Measurements from ENCODE around the gene THSD4.
"Not testable (repeated sequence)": the region's sequence is repeated elsewhere in the genome, so short reads cannot be mapped to it uniquely, and the experiment has no call there.

Gene THSD4

DNA sequence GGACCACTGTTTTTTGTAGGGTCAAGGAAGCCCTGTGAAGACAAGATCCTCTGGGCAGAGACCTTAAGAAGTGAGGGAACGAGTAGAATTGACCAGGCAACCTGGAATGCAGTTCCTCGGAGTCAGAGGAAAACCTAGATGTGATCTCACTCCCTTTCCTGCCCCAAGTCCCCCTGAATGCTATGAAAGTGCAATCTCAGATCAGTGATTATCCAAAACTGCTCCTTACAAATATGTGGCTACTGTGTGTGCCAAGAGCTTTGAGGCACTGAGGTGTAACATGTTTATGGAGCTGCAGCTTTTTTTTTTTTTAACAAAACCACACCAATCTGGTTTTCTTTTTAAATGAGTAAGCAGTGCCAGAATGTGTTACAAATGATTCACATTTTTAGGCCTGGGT, 35.8 kb downstream of the THSD4 start:
- no peak for DNase-seq

DNA sequence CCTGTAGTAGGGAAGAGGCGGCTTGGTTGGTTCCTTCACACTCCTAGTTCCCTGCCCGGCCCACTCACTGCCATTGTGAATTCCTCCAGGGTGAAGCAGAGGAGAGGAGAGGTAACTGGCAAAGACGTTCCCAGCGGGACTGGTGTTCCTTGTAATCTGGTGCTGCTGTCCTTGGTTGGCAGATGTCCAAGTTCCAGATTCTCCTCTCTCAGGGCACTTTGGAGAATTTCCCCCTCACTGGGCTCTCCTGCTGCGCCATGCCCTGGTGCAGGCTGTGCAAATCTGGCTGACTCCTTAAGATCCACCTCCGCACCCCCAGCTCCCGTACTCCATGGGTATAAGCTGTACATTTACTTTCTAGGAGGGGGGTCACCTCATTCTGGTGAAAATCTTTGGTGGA, 37.3 kb downstream of the THSD4 start:
- no peak for DNase-seq

DNA sequence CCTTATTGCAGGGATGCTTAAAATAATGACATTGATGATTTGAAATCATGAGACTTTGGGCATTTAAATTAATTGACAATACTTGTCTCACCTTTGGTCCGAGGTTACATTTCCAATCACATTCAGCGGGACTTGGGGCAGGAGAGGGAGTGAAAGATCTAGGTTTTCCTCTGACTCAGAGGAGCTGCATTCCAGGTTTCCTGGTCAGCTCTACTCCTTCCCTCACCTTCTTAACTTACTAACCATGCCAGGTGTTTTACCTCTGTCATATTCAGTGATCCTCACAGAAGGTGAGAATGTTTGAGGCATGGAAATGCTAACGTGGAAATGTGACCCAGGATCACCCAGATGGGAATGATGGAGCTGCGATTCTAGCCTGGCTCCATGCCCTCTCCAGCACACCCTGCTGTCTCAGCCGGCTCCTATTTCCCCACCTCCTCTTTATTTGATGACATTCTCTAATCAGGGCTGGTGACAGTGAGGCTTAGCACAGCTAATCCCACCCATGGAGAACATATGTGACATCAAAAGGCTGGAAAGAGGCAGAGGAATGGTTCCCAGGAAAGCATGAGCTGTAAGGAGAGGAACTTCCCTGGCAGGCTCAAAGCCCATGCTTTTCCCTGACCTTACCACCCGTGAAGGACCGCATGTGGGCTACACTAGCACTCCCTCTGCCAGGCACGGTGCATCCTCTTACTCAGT, 38.7 kb downstream of the THSD4 start:
- DNase-seq, result no peak

DNA sequence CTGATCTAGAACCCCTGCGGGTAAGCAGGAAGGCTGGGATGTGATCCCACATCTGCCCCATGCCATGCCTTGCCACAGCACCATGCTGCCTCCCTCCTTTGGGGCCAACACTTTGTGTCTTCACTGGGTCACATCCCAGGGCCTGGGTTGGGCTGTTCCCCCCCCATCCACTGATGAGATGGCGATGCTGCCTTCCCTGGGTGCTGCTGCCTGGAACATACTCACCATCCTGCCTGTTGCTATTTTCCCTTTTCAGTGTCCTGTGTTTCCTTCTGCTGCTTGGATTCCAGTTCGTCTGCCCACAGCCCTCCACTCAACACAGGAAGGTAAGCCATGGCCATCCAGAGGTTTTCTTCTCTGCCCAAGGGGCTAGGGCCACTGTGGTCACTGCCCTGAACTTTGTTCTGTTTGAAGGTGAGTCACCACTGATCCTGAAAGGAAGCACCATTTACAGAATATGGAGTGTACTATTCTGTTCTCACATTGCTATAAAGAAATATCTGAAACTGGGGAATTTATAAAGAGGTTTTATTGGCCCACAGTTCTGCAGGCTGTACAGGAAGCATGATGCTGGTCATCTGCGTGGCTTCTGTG, 39.4 kb downstream of the THSD4 start:
- DNase-seq, result no peak

DNA sequence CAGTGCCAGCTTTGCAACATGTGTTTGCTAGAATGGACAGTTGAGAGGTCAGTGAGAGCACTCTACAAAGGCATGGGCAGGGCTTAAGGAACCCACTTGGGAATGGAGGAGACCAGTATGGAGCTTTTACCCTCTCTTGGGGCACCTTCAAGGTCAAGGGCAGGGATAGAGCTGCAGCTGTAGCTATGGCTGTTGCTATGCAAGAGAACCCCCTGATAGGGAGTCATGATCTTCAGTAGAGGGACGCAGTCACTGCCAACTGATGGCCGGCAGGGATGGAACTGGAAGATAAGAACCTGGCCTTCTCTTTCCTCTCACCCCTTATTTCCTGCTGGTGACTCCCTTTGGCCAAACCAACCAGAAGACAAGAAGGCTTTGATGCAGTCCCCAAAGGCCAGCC, 40.3 kb downstream of the THSD4 start:
- DNase-seq, result no peak

GRCh38 chr15:71160976-71161375, 45.7 kb downstream of the THSD4 start:
- DNase-seq, result no peak

GRCh38 chr15:71162309-71162708, 47.0 kb downstream of the THSD4 start:
- DNase-seq, result no peak

DNA sequence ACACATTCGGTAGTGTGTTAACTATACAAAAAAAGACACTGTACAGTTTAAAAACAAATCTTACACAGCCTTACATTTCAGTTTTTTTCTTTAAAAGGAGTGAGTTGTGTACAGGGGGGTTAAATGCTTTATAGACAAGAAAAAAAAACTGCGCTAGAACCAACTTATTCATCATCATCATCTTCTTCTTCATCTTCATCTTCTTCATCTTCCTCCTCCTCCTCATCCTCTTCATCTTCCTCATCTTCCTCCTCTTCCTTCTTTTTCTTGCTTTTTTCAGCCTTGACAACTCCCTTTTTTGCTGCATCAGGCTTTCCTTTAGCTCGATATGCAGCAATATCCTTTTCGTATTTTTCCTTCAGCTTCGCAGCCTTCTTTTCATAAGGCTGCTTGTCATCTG, 49.3 kb downstream of the THSD4 start:
- not testable (repeated sequence) for DNase-seq

DNA sequence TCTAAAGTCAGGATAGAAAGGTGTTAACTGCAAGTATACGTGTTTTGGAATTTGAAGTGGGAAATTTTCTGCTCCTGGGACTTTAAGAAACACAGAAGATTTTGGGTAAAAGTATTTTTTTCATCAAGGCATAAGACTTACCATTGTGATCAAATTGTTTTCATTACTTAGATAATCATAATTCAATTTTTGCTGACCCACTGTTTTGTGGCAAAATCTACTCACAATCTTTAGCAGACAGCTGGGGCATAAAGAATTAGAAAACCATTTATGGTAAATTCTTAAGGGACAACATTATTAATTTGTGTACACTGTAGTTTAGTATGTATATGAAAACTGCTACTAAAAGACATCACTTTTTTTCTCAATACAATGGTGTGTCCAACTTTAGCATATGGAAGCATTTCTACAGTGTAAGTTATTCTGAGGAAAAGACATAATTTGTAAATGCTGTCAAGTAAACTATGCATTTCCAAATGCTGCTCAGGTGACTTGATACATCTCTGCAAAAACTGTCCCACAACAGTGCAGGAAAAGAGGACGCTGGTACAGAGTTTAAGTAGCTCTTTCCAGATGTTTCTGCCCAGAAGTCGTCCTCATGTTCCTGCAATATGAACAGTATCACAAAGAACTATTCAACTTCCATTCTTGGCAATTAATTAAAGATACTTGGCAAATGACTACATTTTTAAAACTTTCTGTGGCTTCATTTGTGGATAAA, 52.3 kb downstream of the THSD4 start:
- DNase-seq, result no peak

DNA sequence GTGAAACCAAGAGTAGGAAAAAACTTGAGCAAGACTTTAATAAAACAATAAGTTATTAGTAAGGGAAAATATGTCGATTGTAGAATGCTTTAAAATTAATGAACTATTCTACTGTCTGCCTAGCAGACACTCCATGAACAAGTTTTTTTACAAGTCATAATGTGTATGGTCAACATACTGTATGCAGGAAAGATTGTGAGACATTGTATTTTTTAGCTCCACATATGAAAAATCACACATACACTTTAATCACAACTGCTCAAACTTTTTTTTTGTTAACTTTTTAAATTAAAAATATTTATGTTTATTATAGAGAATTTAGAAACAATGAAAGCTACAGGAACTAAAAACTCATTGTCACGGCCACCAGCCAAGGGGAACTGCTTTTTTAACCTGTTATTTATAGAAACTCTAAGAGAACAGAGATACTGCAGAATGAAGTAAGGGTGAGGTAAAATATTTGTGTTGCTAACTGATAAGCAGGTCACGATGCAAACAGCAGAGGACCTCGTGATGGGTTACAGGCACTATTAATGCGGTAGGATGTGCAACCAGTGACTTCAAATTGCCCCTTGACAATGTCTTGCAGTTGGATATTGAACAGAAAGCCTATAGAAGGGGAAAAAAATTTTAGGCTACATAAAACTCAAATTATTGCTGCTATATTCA, 53.0 kb downstream of the THSD4 start:
- no peak for DNase-seq

DNA sequence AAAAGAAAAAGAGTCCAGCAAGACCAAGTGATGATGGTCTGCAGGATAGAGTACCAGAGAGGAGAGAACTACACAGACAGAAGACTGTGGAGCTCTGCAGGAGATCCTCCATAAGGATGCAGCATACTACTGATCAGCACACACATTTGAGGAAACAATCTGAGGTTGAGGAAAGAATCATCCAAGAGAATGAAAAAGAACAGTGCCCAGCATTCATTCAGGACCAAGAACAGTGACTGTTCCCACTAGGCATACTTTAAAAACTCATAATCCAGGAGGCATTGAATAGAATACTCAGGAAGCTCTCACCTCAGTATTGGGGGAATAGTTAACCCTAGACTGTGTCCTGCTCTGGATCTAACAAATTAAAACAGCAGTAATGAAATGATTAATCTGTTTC, 54.9 kb downstream of the THSD4 start:
- no peak for DNase-seq

- DNase-seq, result no peak
Measured at GRCh38 chr15:71171195-71171594, 55.9 kb downstream of the THSD4 start.

GRCh38 chr15:71174360-71174759, 59.1 kb downstream of the THSD4 start:
- not testable (repeated sequence) for DNase-seq

- no peak for DNase-seq
Measured at GRCh38 chr15:71180986-71181853, 65.9 kb downstream of the THSD4 start.

DNA sequence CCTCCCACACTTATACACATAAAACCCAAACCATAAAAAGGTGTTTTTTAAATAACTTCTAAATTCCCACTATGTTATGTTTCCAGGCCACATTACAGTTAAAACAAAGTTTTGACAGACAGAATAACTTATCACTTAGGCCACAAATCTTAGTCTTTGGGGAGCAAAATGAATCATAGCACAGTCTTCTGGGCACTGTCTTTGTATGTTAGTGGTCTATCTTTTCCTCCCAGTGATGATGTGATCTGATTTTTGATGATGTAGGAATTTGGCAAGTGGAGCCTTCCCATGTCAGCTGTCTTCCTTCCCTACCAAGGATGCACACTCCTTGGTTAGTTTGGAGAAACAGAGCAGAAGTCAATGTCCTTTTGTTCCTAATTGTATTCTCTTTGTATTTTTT, 67.3 kb downstream of the THSD4 start:
- DNase-seq, result no peak

DNA sequence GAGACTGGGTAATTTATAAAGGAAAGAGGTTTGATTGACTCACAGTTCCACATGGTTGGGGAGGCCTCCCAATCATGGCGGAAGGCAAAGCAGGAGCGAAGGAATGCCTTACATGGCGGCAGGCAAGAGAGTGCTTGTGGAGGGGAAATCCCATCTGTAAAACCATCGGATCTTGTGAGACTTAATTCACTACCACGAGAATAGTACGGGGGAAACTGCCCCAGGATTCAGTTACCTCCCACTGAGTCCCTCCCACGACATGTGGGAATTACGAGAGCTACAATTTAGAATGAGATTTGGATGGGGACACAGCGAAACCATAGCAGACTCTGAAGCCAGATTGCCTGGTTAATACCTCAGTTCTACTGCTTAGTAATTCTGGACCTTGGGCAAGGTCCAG, 67.8 kb downstream of the THSD4 start:
- DNase-seq, result no peak

DNA sequence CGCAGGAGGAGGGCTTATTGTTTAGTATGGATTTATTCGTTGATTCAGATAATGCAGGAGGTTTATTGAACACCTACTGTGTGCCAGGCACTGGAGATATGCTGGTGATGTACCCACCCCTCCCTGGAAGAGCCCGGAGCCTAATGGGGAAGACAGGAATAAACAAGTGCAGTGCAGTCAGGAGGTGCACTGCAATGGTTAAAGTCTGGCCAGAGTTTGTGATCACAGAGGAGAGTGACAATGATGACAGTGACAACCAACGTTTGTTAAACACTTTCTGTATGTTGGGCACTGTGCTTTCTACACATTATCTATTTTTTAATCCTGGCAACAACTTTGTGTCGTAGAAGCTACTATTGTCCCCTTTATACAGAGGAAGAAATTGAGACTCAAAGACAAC, 70.4 kb downstream of the THSD4 start:
- DNase-seq, result no peak

- no peak for DNase-seq
Measured at GRCh38 chr15:71186267-71186666, 71.0 kb downstream of the THSD4 start.

GRCh38 chr15:71187078-71187477, 71.8 kb downstream of the THSD4 start:
- no peak for DNase-seq

DNA sequence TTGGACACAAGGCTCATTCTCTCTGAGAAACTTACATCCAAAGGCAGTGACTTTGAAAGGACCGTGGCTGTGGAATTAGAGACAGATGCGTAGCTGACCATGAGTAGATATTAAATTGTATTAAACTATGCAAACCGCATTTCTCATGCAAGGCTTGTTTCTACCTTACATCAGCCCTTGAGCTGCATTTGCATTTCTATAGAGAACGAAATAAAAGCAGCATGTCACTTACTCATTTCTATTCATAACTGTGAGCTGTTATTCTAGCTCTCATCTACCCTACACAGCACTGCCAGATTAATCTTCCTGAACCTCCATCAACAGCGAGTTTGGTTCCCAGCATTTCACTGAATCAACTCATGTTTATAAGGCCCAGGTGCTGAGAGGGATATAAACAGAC, 72.3 kb downstream of the THSD4 start:
- DNase-seq, result no peak

DNA sequence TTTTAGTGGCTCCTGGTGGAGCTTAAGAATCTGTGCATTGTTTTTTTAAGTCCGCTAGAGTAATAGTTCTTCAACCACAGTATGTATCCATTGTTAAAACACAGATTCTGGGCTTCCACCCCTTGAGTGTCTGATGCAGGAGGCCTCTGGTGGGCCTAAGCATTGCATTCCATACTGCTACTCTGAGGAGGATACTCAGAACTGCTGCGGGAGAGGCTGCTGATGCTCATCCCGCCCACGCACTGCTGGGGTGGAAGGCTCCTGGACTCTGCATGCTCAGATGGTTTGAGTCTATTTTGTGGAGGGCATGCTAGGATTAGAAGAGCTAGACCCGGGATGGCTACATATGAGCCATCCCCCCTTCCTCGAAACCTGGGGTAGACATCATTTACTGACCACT, 74.4 kb downstream of the THSD4 start:
- no peak for DNase-seq

DNA sequence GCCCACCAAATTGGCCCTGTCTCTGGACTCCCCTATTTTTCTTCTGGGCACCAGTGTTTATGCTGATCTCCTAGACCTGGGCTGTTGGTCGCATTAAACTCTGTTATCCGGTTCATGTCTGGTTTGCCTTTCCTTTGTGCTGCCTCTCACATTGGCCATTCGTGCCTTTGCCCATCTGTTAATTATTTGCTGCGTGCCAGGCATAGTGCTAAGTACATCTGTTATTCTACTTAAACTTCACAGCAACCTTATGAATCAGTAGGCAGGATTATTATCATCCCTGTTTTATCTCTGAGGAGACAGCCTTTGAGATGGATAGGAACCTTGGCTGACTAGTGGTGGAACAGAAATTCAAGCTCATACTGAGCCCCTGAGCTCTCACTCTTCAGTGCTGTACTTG, 76.0 kb downstream of the THSD4 start:
- DNase-seq, result no peak

GRCh38 chr15:71192816-71193215, 77.5 kb downstream of the THSD4 start:
- no peak for DNase-seq
